ENCODE measurements around the gene GLDC.

GLDC gene

DNA sequence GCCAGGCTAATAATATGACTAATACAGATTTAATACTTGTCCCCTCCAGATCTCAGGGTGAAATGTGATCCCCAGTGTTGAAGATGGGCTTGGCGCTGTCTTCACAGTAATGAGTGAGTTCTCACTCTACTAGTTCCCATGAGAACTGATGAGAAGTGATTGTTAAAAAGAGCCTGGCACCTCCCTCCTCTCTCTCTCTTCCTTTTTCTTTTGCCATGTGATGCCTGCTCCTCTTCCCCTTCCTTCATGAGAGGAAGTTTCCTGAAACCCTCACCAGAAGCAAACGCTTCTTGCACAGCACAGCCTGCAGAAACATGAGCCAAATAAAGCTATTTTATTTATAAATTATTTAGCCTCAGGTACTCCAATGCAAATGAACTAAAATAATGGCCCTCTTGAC is 55.2 kb downstream of the GLDC start:
- Histone ChIP-seq H3K4me1 (ENCODE audit: insufficient read depth, low read length) (no peaks in the 10 kb centered on the region), H3K36me3 (ENCODE audit: insufficient read depth, low read length) (peaks cover 14% of the 10 kb centered on the region), H3K9me3 (ENCODE audit: control insufficient read depth, insufficient read depth, low read length) (no peaks in the 10 kb centered on the region), H3K9ac (ENCODE audit: low read depth, low read length) (no peak overlapping the region)

DNA sequence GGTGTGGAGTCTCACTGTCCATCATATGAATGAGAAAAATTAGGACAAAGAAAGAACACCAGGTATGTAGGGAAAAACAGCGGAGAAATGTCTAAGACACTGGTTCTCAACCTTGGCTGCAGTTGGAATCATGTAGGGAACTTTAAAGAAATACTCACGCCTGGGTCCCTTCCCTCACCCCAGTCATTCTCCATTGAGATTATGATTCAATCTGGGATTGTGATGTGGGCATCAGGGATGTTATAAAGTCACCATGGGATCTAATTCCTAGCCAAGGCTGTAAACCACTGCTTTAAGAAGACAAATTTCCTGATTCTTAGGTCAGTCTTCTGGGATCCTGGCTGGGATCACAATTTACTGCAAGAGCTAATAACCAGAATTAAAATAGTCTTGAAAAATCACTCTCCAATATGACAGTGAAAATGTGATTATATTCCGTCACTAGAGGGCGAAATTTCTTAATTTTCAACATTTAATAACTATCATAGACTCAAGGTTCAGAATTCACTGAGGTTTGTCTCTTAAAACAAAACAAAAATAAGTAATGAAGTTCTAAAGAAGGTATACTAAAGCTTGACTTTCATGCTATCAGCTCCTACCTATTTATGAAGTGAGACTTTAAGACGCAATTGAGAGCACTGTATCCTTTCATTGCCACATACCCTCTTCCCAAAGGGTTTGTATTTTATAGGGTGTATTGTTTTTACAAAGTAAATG is 60.5 kb downstream of the GLDC start:
- Histone ChIP-seq H3K4me1 (ENCODE audit: insufficient read depth, low read length) (no peaks in the 10 kb centered on the region), H3K9ac (ENCODE audit: low read depth, low read length) (no peak overlapping the region), H3K36me3 (ENCODE audit: insufficient read depth, low read length) (peaks cover 4% of the 10 kb centered on the region), H3K9me3 (ENCODE audit: control insufficient read depth, insufficient read depth, low read length) (no peaks in the 10 kb centered on the region)

DNA sequence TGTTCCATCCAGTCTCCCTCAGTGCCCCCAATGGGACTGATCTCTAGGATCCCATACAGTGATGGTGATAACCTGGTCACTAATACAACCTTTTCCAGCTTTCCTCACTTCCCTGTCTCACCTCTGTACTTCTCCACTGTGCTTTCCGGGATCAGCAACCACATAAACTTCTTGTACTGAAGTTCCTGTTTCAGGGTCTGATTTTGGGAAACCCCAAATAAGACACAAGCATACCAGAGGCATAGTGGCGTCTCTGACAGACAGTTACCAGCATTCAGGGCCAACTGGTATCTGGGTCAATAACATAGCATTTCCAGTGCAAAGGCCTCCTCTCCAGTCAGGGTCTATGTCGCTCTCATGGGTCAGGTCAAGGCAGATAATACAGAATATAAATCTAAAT is 64.3 kb downstream of the GLDC start:
- Histone ChIP-seq H3K9ac (ENCODE audit: low read depth, low read length) (no peak overlapping the region), H3K4me1 (ENCODE audit: insufficient read depth, low read length) (no peaks in the 10 kb centered on the region), H3K36me3 (ENCODE audit: insufficient read depth, low read length) (peaks cover 2% of the 10 kb centered on the region), H3K9me3 (ENCODE audit: control insufficient read depth, insufficient read depth, low read length) (no peaks in the 10 kb centered on the region)

DNA sequence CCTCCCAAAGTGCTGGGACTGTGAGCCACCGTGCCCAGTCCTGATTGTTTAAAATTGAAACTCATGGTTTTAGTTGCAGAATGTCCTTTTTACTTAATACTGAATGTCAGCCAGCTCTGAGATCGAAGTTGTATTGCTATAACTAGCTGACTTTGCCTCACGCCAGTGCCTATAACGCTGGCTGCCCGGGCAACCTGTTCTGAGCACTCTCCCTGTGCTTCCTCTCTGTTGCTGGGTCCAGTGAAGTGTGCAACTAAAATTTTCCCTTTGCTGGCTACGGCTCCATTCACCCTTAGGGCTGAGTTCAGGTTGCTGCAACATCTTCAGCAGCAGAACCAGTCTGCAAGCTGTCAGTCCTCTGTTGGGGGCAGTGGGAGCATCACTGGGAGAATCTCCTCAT is 65.9 kb downstream of the GLDC start:
- no peaks in the 10 kb centered on the region for H3K4me1 ChIP-seq (ENCODE audit: insufficient read depth, low read length)
- no peaks in the 10 kb centered on the region for H3K9me3 ChIP-seq (ENCODE audit: control insufficient read depth, insufficient read depth, low read length)
- peaks cover 2% of the 10 kb centered on the region for H3K36me3 ChIP-seq (ENCODE audit: insufficient read depth, low read length)
- no peak overlapping the region for H3K9ac ChIP-seq (ENCODE audit: low read depth, low read length)

DNA sequence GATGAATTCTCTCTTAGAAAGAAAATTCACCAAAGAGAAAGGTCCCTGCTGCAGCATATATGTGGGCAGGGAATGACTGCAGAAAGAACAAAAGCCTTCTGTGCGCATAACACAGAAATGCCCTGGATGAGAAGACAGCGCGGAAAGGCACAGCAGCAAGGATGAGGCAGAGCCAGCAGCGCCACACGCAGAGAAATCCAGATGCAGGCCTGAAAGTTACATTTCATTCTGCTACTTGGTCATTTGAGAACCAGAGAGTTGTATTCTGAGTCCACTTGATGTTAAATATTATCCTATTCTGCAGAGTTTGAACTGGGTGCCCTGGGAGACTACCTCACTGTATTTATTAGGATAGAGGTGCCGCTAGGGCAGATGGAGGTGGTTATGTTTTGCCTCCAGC is 68.5 kb downstream of the GLDC start:
- H3K36me3 ChIP-seq (ENCODE audit: insufficient read depth, low read length), result no peaks in the 10 kb centered on the region; the same call in 1 of the 2 replicates
- H3K9me3 ChIP-seq (ENCODE audit: control insufficient read depth, insufficient read depth, low read length), result no peaks in the 10 kb centered on the region
- H3K4me1 ChIP-seq (ENCODE audit: insufficient read depth, low read length), result no peaks in the 10 kb centered on the region
- no peak overlapping the region for H3K9ac ChIP-seq (ENCODE audit: low read depth, low read length)

DNA sequence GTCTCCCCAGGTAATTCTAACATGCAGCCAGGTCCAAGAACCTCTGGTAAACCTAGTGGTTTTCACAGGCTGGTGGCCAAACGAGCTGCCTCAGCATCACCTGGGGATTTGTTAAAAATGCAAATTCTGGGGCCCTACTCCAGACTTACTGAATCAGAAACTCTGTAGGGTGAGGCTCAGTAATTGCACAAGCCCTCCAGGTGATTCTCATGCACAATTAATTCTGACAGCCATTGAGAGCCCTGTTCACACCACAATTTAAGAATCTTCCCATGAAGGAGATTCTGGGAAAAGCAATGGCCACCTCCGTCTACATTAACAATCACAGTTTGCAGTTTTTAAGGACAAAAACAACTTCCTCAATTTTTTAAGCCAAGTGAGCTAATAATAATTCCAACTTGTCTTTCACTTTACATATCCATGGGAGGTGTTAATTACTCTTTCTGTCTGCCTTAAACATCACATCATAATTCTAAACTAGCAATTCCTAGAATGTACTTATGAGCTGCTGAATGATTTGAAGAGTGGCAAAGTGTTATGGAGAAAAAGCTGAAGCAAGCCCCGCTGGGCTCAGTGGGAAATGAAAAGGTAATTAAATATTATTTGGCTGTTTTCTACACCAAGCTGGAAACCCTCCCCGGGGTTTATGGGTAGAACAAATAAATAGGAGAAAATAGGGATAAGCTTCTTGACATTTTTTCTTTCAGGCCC is 70.0 kb downstream of the GLDC start:
- H3K4me1 ChIP-seq (ENCODE audit: insufficient read depth, low read length), result no peaks in the 10 kb centered on the region

DNA sequence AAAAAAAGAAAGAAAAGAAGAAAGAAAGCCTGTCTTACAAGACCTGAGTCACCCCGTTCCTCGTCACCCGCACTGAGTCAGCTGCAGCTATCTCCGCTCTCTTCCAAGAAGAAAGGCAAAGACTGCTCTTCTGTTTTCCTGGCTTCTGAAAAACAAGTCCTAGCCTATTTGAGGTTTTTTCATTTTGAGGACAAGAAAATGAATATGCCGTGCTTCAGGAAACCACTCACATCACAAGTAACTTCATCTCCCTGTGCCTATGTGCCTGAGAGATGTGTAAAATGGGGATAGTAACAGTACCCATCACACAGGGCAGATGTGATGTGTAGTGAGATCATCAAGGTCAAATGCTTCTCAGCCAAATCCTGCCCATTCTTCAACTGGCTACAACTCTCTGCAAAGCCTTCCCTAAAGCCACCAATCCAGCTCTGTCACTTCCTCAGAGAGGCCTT is 78.4 kb downstream of the GLDC start:
- Histone ChIP-seq H3K4me1 (ENCODE audit: insufficient read depth, low read length) (peaks cover 8% of the 10 kb centered on the region), H3K36me3 (ENCODE audit: insufficient read depth, low read length) (no peaks in the 10 kb centered on the region; the same call in 1 of the 2 replicates), H3K9ac (ENCODE audit: low read depth, low read length) (no peak overlapping the region), H3K9me3 (ENCODE audit: control insufficient read depth, insufficient read depth, low read length) (no peaks in the 10 kb centered on the region)

More for the DNA sequence above, 70.0 kb downstream of the GLDC start:
- no peaks in the 10 kb centered on the region for H3K9me3 ChIP-seq (ENCODE audit: control insufficient read depth, insufficient read depth, low read length)
- no peaks in the 10 kb centered on the region for H3K36me3 ChIP-seq (ENCODE audit: insufficient read depth, low read length)
- no peak overlapping the region for H3K9ac ChIP-seq (ENCODE audit: low read depth, low read length)

DNA sequence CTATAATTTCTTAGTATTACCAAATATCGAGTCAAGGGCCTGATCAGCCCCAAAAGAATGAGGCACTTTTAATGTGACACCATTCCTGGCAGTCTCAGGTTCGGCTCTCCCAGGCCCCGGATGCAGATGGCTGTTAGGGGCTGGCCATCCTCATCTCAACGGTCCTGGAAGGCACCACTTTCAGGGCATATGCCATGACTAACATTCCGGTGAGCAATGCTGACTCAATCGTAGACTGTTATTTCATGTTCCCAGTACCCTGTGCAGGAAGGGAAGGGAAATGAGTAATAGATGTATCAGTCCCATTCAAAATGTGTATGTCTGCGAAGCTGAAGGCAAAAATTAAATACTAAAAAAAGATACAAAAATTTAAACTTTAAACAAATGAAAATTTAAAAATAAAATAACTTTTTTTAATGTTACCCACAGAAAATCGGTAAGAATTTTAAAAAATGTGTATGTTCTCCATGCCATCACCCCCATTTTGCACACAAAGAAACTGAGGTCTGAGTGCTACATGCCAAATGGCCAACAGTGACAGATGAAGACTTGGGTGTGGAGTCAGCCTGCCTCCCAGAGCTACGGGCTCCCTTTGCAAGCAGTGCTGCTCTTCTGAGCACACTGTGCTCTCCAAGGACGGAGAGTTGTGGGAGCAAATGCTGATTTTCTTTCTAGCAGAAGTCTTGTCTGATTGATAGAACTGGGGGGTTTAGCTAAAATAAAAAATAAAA is 79.0 kb downstream of the GLDC start:
- Histone ChIP-seq H3K4me1 (ENCODE audit: insufficient read depth, low read length) (peaks cover 8% of the 10 kb centered on the region), H3K36me3 (ENCODE audit: insufficient read depth, low read length) (no peaks in the 10 kb centered on the region; the same call in none of the 2 replicates), H3K9me3 (ENCODE audit: control insufficient read depth, insufficient read depth, low read length) (no peaks in the 10 kb centered on the region), H3K9ac (ENCODE audit: low read depth, low read length) (no peak overlapping the region)

DNA sequence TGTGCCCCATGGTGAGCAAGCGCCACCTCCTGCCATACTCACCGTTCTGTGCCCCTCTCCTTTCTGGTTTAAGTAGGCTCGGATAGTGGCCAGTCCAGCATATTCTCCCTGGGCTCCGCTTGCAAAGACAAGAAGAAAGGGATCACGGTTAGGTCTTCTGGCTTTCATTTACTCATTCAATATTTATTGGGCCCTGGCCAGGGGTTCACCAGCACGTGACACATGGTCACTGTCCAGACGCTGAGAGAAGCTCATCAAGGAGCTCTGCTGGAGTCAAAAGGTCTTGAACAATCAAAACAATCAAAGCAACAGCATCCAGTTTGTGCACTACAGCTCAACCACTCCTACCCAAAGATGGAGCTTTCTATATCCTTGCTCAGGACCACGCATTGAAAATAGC is 80.2 kb downstream of the GLDC start:
- Histone ChIP-seq H3K9ac (ENCODE audit: low read depth, low read length) (no peak overlapping the region), H3K4me1 (ENCODE audit: insufficient read depth, low read length) (peaks cover 8% of the 10 kb centered on the region), H3K36me3 (ENCODE audit: insufficient read depth, low read length) (no peaks in the 10 kb centered on the region; the same call in none of the 2 replicates), H3K9me3 (ENCODE audit: control insufficient read depth, insufficient read depth, low read length) (no peaks in the 10 kb centered on the region)

DNA sequence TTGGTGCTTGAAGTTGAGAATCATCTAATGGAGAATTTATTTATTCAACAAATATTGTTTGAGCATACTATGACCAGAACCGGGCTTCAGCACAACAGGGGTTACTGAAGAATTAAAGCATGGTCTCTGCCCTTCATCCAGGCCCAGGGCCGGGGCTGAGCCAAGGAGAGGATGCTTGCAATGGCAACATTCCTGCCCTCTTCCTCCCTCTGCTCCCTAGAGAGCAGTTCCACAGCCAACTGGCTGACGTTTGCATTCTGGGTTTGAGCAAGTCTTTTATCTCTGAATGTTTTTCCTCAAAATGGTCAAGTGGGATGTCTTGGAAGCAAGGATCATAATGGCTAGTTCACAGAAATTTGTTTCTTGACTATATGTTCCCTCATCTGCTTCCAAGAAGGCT is 80.7 kb downstream of the GLDC start:
- Histone ChIP-seq H3K4me1 (ENCODE audit: insufficient read depth, low read length) (peaks cover 8% of the 10 kb centered on the region), H3K36me3 (ENCODE audit: insufficient read depth, low read length) (no peaks in the 10 kb centered on the region; the same call in none of the 2 replicates), H3K9ac (ENCODE audit: low read depth, low read length) (no peak overlapping the region), H3K9me3 (ENCODE audit: control insufficient read depth, insufficient read depth, low read length) (no peaks in the 10 kb centered on the region)

DNA sequence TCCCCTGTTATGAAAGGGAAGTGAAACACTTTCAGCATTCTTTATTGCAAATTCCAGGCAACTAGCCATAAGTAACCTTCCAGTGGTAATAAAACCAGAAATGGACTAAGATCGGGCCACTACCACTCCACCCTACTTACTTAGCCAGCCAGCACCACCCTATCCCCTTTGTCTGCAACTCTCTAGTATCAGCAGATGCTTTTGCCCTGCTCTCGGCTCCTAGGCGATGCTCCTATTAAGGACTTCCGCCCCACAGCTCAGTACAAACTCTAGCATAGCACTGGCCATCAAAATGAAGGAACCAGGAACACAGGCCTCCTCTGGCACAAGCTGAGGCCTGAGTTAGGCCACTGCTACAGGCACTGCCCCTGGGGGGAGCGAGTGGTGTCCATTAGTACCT is 81.2 kb downstream of the GLDC start:
- Histone ChIP-seq H3K4me1 (ENCODE audit: insufficient read depth, low read length) (peaks cover 8% of the 10 kb centered on the region), H3K9me3 (ENCODE audit: control insufficient read depth, insufficient read depth, low read length) (no peaks in the 10 kb centered on the region), H3K9ac (ENCODE audit: low read depth, low read length) (no peak overlapping the region), H3K36me3 (ENCODE audit: insufficient read depth, low read length) (no peaks in the 10 kb centered on the region; the same call in none of the 2 replicates)

DNA sequence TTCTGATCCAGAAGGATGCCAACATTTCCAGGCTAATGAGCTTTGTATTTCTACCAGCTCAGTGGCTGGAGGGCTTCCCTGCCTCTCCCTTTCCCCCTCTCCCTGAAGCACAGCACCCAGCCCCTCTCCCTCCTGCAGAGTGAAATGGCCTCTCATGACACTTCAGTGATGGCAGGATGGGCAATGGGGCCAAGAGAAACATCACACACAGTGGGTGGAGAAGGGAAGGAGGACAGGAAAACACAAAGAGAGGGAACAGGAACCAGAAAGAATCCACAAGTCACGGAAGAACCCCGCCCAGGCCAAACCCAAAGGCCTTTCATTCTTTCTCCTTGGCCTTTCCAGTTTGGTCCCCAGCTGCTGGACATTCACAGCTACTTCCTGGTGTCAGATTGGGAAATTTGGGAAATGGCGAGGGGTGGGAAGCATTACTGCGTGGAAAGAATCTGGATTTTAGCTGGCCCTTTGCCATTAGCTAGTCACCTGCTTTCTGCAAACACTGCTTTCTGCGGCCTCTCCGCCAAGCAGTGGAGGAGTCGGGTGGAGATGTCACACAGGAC is 82.6 kb downstream of the GLDC start:
- H3K4me1 ChIP-seq (ENCODE audit: insufficient read depth, low read length), result peaks cover 8% of the 10 kb centered on the region
- no peaks in the 10 kb centered on the region; the same call in none of the 2 replicates for H3K36me3 ChIP-seq (ENCODE audit: insufficient read depth, low read length)
- H3K9ac ChIP-seq (ENCODE audit: low read depth, low read length), result no peak overlapping the region
- no peaks in the 10 kb centered on the region for H3K9me3 ChIP-seq (ENCODE audit: control insufficient read depth, insufficient read depth, low read length)

DNA sequence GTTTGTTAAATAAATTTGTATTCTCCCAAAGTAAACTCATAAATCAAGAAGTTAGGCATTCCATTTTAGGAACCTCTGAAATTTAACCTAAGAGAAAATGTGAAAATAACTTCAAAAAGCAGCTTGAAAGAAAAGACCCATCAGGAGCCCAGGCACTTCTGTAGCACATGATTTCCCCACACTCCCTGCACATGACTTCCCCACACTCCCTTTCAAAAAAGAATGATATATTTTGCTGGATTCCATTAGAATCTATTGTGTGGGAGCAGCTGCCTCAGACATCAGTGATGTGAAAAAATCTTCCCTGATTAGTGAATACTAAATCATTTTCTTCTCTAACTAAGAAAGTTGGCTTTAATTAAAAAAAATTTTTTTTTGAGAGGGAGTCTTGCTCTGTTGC is 83.3 kb downstream of the GLDC start:
- Histone ChIP-seq H3K4me1 (ENCODE audit: insufficient read depth, low read length) (peaks cover 4% of the 10 kb centered on the region; the same call in 1 of the 2 replicates), H3K36me3 (ENCODE audit: insufficient read depth, low read length) (no peaks in the 10 kb centered on the region; the same call in none of the 2 replicates), H3K9ac (ENCODE audit: low read depth, low read length) (no peak overlapping the region), H3K9me3 (ENCODE audit: control insufficient read depth, insufficient read depth, low read length) (no peaks in the 10 kb centered on the region)

DNA sequence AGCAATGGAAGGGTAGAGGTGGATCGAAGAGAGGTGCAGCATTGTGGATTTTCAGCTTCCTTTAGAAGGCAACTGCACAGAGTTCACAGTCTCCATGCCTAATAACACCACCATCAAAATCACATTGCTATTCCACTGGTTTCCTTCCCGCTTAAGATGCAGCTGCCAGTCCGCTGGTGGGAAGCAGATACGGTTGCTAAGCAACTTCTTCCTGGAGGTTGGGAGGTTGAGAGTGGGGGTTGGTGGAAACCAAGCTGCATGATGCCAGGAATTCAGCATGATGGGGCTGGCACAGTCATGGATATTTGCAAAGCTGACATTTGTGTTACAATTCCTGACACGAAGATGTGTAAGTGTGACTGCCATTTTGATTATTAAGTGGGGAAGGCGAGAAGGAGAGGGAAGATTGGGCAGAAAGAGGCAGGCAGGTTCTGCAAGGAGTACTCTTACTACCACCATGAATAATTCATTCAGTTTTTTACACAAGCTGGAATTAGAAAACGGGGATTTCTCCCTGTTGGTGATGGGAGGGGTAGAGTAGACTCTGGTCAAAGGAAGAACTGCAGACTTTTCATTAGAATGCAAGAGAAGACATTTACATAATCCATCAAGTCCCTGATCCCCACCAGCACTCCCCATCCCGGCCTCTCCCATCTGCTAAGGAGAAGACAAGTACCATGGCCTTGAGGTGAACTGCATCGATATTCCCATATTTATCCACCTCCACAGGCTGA is 87.5 kb downstream of the GLDC start:
- H3K9ac ChIP-seq (ENCODE audit: low read depth, low read length), result no peak overlapping the region
- peaks cover 9% of the 10 kb centered on the region for H3K36me3 ChIP-seq (ENCODE audit: insufficient read depth, low read length)
- H3K9me3 ChIP-seq (ENCODE audit: control insufficient read depth, insufficient read depth, low read length), result no peaks in the 10 kb centered on the region

More for the DNA sequence above, 87.5 kb downstream of the GLDC start:
- H3K4me1 ChIP-seq (ENCODE audit: insufficient read depth, low read length), result no peaks in the 10 kb centered on the region

Measured in ES-I3 (cell line).